Activated T-helper 17 cell treated with anti-CD3 and anti-CD28 coated beads, Interleukin-2, amount 50 U/mL, for 72 hours (primary cell): ENCODE results near the gene HDAC4. TPM values are rescaled to one million over a fixed set of nuclear protein-coding genes. Genes with fewer than 3 reads are reported as not detected.

Experiments
- ATAC-seq: fragments of 150-1000 bp; cut with Tn5 transposase; replicated peaks from 2 replicates; pipeline ENCODE4 v1.10.0; 2021; ENCODE audit warnings: mild to moderate bottlenecking, moderate library complexity
- H3K27ac Mint-ChIP-seq: one replicate; pipeline ENCODE4 v1.8.0; 2022; ENCODE audit warnings: mixed read lengths
- H3K27me3 Mint-ChIP-seq: one replicate; pipeline ENCODE4 v1.8.0; 2022; ENCODE audit warnings: mixed read lengths
- H3K36me3 Mint-ChIP-seq: one replicate; pipeline ENCODE4 v1.8.0; 2022; ENCODE audit warnings: low read depth, mild to moderate bottlenecking, mixed read lengths
- H3K4me1 Mint-ChIP-seq: one replicate; pipeline ENCODE4 v1.8.0; 2022; ENCODE audit warnings: mixed read lengths
- H3K4me3 Mint-ChIP-seq: one replicate; pipeline ENCODE4 v1.8.0; 2022; ENCODE audit warnings: mild to moderate bottlenecking, mixed read lengths
- H3K9me3 Mint-ChIP-seq: one replicate; pipeline ENCODE4 v1.8.0; 2022; ENCODE audit warnings: mixed read lengths
- total RNA-seq, 2 donors: library from RNA; stranded (reverse); gene quantifications; one replicate each; pipeline ENCODE4 v1.2.3, GENCODE V29; 2022

HDAC4 gene
- total RNA-seq, 2 donors from 2014 or later = 34.3 to 52.9 TPM

DNA sequence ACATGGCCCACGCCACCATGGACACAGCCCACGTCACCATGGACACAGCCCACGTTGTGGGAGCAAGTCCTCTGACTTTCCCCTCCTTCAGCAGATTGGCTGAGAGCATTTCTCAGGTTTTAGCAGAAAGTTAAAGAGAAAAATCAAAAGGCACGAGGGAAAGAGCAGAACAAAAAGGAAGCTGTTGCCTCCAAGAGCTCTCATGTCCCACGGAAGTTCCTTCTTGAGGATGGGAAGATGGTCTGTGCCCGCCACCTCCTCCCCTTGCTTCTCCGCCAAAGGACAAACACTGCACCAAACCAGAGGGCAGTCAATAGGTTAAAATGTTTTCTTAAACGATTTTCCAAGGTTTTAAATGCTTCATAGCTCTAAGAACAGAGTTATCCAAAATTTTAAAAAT lies 148.4 kb downstream of the HDAC4 start:
- no peak overlapping the region for H3K27ac Mint-ChIP-seq
- H3K4me3 Mint-ChIP-seq = peak overlapping the region; percentile 32
- peaks cover 36% of the 10 kb centered on the region for H3K4me1 Mint-ChIP-seq
- ATAC-seq = no peak
- peaks cover 29% of the 10 kb centered on the region for H3K36me3 Mint-ChIP-seq
- H3K27me3 Mint-ChIP-seq = no peaks in the 10 kb centered on the region
- peaks cover under 1% of the 10 kb centered on the region for H3K9me3 Mint-ChIP-seq

- ATAC-seq = no peak
- Mint-ChIP-seq H3K4me1 (peaks cover 38% of the 10 kb centered on the region), H3K4me3 (no peak overlapping the region), H3K9me3 (no peaks in the 10 kb centered on the region), H3K27ac (no peak overlapping the region), H3K36me3 (peaks cover 29% of the 10 kb centered on the region), H3K27me3 (no peaks in the 10 kb centered on the region)
Observed at GRCh38 chr2:239251971-239252370, 148.8 kb downstream of the HDAC4 start.

DNA sequence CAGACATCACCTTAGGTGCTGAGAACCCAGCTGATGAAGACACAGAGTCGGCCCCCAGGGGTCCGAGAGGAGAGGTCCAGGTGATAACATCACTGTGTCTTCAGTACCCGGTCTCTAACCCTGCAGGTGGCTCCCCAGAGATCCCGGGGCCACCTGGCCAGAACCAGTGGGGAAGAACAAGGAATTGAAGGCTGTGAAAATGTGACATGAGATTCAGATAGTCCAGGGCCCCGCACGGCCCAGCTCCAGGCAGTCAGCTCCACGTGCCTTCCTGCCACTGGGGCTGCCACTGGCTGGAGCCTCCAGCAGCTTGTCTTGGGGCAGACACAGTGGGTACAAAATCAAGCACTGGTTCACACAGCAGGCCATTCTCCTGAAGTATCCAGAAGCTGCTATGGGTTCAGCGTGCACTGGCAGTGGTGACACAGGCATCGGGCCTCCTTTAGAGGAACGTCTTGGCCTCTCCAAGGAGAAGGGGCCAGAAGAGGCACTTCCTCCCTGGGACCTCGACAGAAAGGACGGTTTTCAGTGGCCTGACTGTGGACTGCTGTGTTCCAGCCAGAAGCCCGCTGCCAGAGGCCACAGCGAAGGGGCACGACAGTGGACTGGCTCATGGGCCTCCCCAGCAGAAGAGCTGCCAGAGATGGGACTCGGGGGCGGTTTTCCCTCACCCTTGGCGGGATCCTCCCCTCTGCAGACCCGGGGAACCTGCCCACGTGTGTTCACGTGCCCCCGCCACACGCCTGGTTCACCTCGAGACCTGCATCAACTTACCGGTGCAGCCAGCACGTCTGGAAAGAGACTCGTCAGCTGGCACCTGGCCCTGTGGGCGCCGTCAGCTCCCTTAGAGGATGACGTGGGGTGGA lies 150.4 kb downstream of the HDAC4 start:
- Mint-ChIP-seq H3K36me3 (peaks cover 29% of the 10 kb centered on the region), H3K9me3 (no peaks in the 10 kb centered on the region), H3K27ac (no peak overlapping the region), H3K4me1 (peaks cover 38% of the 10 kb centered on the region), H3K27me3 (no peaks in the 10 kb centered on the region), H3K4me3 (no peak overlapping the region)
- no peak for ATAC-seq

DNA sequence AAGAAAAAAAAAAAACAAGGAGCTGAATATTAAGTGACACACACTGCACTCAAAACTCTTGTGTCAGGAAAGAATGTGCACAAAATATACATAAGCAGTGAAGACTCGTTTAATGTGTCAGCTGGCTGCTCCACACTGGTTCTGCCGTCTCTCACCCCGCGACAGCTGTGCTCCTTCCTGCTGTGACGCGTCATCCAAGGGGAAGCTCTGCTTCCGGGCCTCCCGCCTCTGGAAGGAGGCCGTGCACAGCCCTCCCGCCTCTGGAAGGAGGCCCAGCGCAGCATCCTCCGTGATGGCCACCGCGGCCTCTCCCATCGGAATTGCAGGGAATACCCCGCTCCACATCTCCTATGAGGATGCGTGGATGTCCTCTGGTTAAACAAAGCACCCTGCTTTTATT lies 151.0 kb downstream of the HDAC4 start:
- no peaks in the 10 kb centered on the region for H3K9me3 Mint-ChIP-seq
- H3K27ac Mint-ChIP-seq = no peak overlapping the region
- H3K4me3 Mint-ChIP-seq = no peak overlapping the region
- peaks cover 29% of the 10 kb centered on the region for H3K36me3 Mint-ChIP-seq
- H3K4me1 Mint-ChIP-seq = peaks cover 36% of the 10 kb centered on the region
- no peaks in the 10 kb centered on the region for H3K27me3 Mint-ChIP-seq
- no peak for ATAC-seq

- peaks cover 29% of the 10 kb centered on the region for H3K4me1 Mint-ChIP-seq
Observed at GRCh38 chr2:239249048-239249447, 151.8 kb downstream of the HDAC4 start.

DNA sequence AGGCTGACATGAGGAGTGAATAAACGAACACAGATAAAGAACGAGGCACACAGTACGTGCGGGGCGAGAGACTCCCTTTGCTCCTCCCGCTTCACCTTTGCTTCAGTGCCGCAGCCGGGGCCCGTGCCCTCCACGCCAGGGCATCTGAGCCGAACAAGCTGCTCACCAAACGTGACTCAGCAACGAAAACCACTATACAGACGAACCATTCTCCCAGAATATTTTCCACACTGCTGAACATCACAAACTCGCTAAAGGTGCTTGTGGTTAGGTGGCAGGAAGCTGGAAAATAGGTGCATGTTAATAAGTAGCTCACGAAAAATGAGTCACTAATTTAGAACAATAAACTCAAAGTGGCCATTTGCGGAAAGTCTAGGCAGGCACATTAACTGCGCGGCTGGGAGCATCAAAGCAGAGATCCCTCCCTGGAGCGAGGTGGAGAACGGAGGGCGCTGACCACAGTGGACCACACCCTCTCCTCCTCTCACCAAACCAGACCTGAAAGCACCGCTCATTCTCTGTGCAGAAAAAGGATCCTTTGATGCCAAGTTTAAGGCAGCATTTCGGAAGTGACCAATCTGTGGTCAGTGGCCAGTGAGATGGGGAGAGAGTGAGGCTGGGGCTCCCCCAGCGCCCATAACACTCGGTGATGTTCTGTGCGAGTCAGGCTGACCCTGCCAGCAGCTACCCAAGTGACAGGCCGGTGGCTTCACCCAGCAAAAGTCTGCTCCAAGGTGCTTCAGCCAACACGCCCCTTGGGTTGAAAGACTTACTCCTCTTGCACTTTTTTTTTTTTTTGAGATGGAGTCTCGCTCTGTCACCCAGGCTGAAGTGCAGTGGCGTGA lies 153.2 kb downstream of the HDAC4 start:
- H3K4me1 Mint-ChIP-seq = peaks cover 20% of the 10 kb centered on the region
- peak; percentile 86 for ATAC-seq
- peaks cover 17% of the 10 kb centered on the region for H3K36me3 Mint-ChIP-seq
- no peaks in the 10 kb centered on the region for H3K27me3 Mint-ChIP-seq
- peak overlapping the region; percentile 50 for H3K27ac Mint-ChIP-seq
- H3K4me3 Mint-ChIP-seq = peak overlapping the region; percentile 55
- no peaks in the 10 kb centered on the region for H3K9me3 Mint-ChIP-seq

More at GRCh38 chr2:239249048-239249447, 151.8 kb downstream of the HDAC4 start:
- H3K4me3 Mint-ChIP-seq = no peak overlapping the region
- H3K36me3 Mint-ChIP-seq = peaks cover 23% of the 10 kb centered on the region
- H3K27me3 Mint-ChIP-seq = no peaks in the 10 kb centered on the region
- no peak overlapping the region for H3K27ac Mint-ChIP-seq
- H3K9me3 Mint-ChIP-seq = no peaks in the 10 kb centered on the region
- ATAC-seq = no peak

DNA sequence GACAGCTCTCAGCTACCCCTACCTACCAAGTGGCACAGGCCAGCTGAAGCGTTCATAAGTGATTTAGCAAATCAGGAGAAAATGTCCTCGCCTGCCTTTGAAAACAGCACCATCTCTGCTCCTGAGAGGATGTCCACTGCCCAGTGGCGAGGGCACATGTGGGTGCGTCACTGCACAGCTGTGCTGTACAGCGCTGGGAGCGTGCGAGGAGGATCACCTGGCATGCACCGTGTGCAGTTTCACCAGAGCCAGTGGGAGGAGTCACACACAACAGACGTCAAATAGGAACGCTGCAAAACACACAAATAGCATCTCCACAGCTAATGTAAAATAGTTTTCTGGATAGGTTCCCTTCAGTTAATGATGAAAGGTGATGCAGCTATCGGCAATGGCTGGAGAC lies 154.1 kb downstream of the HDAC4 start:
- Mint-ChIP-seq H3K4me1 (peaks cover 20% of the 10 kb centered on the region), H3K9me3 (no peaks in the 10 kb centered on the region), H3K36me3 (peaks cover 14% of the 10 kb centered on the region), H3K4me3 (peak overlapping the region; percentile 55), H3K27ac (no peak overlapping the region), H3K27me3 (no peaks in the 10 kb centered on the region)
- ATAC-seq = no peak

- no peaks in the 10 kb centered on the region for H3K9me3 Mint-ChIP-seq
- no peak overlapping the region for H3K4me3 Mint-ChIP-seq
- H3K27ac Mint-ChIP-seq = no peak overlapping the region
- H3K4me1 Mint-ChIP-seq = peaks cover 20% of the 10 kb centered on the region
- no peak for ATAC-seq
- no peaks in the 10 kb centered on the region for H3K27me3 Mint-ChIP-seq
- H3K36me3 Mint-ChIP-seq = peaks cover 10% of the 10 kb centered on the region
Observed at GRCh38 chr2:239245872-239246721, 154.7 kb downstream of the HDAC4 start.

GRCh38 chr2:239245107-239245506 lies 155.7 kb downstream of the HDAC4 start:
- Mint-ChIP-seq H3K27ac (no peak overlapping the region), H3K9me3 (no peaks in the 10 kb centered on the region), H3K4me1 (peaks cover 20% of the 10 kb centered on the region), H3K36me3 (peaks cover 9% of the 10 kb centered on the region), H3K27me3 (no peaks in the 10 kb centered on the region), H3K4me3 (no peak overlapping the region)
- ATAC-seq = no peak

DNA sequence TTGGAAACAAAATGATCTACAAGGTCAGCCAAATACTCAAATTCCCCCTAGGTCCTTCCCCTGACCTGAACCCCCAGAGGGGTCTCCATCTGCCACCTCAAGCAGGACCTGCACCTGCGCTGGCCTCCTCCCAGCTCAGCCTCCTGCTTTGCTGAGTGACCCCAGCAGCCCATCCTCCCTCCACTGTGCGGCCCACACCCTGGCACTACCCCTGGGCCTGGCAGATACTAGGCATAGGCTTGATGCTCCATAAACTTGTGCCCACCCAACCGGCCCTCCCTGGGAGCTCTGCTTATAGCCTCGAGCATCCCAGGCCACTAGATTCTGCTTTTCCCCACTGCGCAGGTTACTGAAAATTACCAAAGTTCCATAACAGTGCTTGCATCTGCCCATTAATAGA lies 156.2 kb downstream of the HDAC4 start:
- Mint-ChIP-seq H3K4me1 (peaks cover 20% of the 10 kb centered on the region), H3K27me3 (no peaks in the 10 kb centered on the region), H3K4me3 (no peak overlapping the region), H3K9me3 (no peaks in the 10 kb centered on the region), H3K36me3 (peaks cover 4% of the 10 kb centered on the region), H3K27ac (no peak overlapping the region)
- no peak for ATAC-seq

- H3K27me3 Mint-ChIP-seq = no peaks in the 10 kb centered on the region
- ATAC-seq = no peak
- peaks cover 16% of the 10 kb centered on the region for H3K4me1 Mint-ChIP-seq
- no peak overlapping the region for H3K27ac Mint-ChIP-seq
- H3K36me3 Mint-ChIP-seq = no peaks in the 10 kb centered on the region
- no peak overlapping the region for H3K4me3 Mint-ChIP-seq
- no peaks in the 10 kb centered on the region for H3K9me3 Mint-ChIP-seq
Observed at GRCh38 chr2:239241431-239241960, 159.3 kb downstream of the HDAC4 start.

DNA sequence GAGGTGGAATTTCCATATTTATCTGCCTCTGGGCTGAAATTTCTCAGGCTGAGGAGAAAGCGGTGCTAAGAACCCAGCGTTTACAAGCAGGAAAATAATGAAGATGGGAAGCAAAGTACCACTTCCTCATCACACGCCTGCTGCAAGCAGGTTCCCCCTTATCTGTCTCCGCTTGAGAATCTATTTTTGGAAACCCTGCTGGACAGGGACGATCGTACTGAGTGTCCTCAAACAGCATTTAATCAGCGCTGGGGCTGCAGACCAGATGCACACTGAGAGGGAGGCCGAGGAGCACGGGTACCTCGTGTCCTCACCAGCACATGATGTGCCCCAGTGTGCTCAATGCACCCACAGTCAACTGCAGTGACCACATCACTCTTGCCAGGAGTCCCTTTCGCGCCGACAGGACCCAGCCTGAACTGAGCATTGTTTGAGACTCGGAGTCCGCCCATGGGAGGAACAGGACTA lies 160.4 kb downstream of the HDAC4 start:
- H3K36me3 Mint-ChIP-seq = no peaks in the 10 kb centered on the region
- H3K27ac Mint-ChIP-seq = no peak overlapping the region
- no peaks in the 10 kb centered on the region for H3K9me3 Mint-ChIP-seq
- H3K4me1 Mint-ChIP-seq = peaks cover 16% of the 10 kb centered on the region
- no peak overlapping the region for H3K4me3 Mint-ChIP-seq
- no peak for ATAC-seq
- no peaks in the 10 kb centered on the region for H3K27me3 Mint-ChIP-seq

- Mint-ChIP-seq H3K4me1 (peaks cover 18% of the 10 kb centered on the region), H3K27ac (no peak overlapping the region), H3K9me3 (no peaks in the 10 kb centered on the region), H3K27me3 (no peaks in the 10 kb centered on the region), H3K36me3 (peaks cover 4% of the 10 kb centered on the region), H3K4me3 (no peak overlapping the region)
- ATAC-seq = no peak
Observed at GRCh38 chr2:239239607-239240413, 161.0 kb downstream of the HDAC4 start.
